Measurements from ENCODE around the gene MBL2.
A peak's percentile ranks its signal among the peaks of the same experiment; 100 is the strongest.

Gene MBL2

DNA sequence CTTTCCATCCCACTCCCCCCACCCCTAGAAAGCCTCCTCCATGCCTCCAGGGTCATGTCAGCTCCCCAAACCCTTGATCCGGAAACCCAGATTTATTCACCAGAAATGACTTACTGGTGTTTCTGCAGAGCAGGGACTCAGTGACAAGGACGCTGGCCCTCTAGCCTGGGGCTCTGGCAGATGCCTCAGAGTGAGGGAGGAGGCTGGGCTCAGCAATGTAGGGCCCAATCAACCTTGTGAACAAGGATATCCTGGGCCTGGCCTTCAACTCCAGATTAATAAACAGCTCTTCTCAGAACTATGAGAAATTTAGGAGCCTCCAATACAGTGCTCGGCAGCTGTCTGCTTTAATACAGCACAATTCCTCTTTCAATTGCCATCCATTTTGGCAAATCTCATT is at the start of gene MBL2:
Gene MBL2, minus strand, starts transcription at position 162 of the 400 bp plus-strand sequence. CDS start 1,149 bp downstream, outside the sequence.
- no peak for DNase-seq (ENCODE audit: low spot score)

DNA sequence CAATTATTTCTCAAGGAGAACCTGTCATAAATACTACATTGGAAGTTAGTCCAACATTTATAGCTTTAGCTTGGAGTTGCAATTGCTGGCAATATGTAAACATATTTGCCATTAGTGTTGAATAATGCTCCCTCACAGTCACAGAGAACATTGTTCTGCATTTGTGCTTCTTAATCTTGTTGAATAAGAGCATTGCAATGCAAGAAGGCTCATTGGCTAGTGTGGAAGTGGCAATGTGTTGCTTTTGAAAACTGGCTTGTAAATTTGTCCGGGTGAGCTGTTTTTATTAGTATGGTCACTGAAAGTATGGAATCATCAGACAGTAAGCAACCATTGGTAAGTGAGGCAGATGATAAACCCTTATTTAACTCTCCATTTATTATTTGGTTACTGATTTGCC is 47.7 kb upstream of the MBL2 start:
- DNase-seq (ENCODE audit: low spot score): no peak

DNA sequence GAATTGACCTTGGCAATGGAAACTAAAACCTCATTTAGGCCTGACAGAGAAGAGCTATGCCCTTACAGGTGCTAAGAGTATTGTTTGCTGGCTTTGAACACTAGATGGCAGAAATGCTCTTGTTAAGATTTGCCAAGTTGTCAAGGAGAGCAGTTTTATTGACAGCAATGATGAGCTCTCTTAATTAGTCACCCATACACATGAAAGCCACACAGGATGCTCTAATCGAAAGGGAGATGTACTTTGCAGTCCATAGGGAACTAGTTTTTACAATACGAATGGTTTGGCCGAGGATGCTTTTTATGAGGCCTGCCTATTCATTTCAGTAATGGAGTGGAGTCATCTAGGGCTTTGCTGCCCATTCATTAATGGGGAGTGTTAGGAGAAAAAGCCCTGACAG is 45.4 kb upstream of the MBL2 start:
- DNase-seq (ENCODE audit: low spot score): peak; percentile 62

DNA sequence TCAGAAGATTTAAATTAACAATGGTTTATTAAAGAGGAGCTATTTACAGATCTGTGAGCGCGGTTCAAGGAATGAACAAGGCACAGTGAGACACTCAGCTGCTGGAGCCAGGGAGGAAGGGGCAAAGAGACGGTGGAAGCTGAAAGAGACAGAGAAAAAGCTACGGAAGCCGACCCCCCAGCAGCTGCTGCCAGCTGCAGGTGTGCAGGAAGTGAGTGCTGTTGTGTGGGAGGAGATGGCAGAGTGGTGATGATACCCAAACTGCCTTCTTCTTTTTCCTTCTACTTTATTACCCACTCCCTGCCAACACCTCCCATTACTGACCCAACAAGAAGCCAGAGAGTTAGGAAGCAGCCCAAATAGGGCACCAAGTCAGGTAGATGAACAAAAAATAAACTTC is 41.9 kb upstream of the MBL2 start:
- no peak for DNase-seq (ENCODE audit: low spot score)

DNA sequence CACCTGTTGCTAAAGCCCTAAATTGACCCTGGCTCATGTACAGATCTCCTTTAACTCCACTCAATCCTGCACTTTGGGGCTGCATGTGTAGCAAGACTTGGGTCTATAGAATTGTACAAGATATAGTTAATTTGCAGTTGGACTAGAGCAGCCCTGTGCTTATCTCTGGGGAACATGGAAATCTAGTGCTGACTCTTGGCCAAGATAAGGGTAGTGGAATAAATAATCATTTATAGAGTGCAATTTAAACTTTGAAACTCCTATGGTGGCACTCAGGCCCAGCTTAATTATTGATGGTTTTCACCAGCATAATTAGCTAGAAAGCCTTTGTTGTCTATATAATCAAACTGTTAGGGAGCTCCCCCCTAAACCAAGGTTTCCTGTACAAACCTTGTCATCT is 39.2 kb upstream of the MBL2 start:
- no peak for DNase-seq (ENCODE audit: low spot score)

DNA sequence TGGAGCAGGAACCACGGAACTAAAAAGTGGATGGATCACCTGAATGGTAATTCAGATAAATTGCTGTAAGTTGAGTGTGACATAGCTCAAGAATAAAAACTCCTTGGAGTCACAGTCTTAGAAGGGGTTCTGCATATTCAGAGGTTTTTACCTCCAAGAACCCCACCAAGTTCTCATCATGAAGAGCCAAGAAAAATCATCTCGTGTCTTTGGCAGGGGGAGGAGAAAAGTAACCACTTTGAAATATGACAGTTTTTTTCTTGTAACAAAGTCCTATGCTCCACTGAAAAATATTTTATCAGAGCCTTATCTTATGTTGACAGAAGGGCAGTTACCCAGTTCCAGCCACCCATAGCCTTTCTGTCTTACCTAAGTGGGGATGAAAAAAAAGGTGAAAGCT is 38.2 kb upstream of the MBL2 start:
- no peak for DNase-seq (ENCODE audit: low spot score)

DNA sequence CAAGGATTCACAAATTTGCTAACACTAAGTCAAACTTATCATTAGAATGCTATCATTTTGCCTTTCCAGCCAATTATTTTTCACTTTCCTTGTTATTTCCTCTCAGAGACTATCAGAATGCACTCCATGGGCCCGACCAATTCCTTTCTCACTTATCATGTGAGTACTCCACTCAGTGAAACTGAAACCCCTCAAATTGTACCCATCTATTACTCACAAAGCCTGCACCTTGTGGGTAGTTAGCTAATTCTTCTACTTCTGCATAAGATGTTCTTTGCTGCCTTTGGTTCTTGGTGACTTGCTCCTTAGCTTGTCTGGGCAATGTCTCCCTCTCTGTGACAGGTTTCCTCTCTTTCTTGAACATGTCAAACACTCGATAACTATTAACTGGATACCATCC is 35.2 kb upstream of the MBL2 start:
- DNase-seq (ENCODE audit: low spot score): no peak

DNA sequence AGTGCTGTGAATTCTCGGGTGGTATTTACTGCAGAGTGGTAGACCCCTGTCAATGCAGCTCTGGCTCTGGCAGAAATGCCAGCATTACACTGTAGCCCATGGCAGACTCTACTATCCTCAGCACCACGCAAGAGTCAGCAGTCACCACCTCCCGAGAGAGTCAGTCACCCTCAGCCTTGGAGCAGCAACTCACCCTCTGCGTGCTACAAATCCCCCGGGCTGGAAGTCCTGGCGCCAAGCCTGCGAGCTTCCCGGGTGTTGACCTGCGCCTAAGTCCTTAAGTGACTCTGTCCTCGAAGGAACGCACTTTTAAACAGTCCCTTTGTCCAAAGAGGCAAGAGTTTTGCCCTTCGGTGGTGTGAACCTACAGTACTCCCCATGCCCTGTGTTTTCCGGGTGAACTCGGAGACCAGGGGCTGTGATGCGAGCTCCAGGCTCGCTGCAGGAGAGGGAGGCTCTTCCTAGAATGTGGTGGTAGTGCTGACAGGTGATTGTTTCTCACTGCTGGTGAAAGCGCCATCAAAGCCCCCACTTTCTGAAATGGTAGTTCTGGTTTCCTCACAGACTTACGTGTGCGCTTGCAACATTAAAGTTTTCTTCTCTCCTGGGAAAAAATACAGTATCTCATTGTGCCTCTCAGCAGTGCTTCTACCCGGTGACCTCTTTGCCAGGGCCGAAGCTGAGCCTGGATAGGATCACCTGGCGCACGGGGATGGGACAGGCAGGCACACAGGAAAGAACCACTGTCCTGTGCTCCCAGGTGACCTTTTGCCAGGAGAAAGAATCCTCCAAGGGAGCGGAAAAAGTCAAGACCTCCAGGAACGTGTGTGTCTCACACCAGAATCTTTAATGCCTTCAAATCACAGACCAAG is 33.1 kb upstream of the MBL2 start:
- DNase-seq (ENCODE audit: low spot score): peak; percentile 45

DNA sequence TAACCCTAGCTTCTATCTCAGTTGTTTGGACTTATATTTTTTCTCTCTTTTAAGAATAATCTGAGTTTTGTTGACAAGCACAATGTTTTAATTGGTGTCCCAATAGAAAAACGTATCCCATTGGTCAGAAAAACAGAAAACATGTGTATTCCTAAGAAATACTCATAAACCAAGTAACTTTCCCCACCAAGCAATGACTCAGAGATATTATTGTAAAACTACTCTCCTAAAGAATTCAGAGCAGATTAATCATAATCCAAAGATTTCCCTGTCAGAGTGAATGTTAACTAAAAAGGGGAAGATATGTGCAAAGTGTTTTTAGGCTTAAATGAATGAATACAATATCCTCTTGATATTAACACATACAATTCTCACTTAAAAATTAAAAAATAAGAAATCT is 29.4 kb upstream of the MBL2 start:
- no peak for DNase-seq (ENCODE audit: low spot score)

DNA sequence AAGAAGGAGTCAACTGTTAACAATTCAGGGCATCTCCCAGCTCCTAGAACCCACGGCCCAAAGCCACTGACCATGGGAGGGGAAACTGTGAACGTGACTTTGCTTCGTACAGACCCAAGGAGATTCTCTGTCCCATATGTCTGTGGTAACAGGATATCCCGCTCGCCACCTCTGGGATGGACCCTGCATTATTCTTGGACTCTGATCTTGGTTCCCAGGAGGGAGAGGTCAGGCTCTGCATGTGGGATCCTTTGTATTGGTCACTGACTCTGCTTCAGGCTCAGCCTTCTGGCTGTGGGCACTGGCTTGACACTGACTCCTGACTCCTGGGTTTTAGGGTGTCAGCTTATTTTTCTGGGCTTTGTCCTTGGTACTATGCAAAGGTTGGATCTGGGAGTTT is 13.5 kb upstream of the MBL2 start:
- no peak for DNase-seq (ENCODE audit: low spot score)

DNA sequence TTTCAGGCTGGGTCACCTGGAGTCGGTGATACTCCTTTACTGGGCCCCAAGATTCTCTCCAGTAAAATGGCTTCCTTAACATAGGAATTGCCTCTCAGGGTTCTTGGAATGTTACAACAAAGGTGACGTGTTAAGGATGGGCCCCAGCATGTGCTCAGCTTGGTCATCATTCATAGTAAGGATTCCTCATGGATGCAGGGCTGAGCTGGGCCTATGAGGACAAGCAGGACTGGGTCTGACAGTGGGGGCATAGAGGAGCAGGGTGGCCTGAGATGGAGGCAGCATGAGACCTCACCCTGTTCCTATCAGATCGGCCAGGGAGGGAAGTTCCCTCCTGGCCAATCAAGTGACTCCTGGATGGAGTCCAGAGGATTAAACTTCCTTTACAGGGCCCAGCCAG is 12.8 kb upstream of the MBL2 start:
- no peak for DNase-seq (ENCODE audit: low spot score)

DNA sequence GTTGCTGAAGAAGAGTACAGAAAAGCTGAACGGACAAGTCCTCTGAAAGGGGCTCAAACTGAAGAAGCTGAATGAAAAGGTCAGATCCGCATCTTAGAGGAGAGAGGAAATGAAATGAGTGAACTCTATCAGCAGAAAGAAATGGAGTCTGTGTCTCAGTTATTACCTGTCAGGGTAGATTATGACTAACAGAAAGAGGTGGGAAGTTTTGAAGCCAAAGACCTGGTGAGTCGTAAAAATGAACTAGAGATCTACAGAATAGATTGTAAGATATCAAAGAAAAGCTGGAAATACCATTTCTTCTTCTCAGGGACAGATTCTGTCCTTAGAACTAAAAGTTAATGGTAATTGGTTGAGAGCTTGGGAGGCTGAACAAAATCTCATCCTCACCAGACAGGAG is 11.1 kb upstream of the MBL2 start:
- no peak for DNase-seq (ENCODE audit: low spot score)

DNA sequence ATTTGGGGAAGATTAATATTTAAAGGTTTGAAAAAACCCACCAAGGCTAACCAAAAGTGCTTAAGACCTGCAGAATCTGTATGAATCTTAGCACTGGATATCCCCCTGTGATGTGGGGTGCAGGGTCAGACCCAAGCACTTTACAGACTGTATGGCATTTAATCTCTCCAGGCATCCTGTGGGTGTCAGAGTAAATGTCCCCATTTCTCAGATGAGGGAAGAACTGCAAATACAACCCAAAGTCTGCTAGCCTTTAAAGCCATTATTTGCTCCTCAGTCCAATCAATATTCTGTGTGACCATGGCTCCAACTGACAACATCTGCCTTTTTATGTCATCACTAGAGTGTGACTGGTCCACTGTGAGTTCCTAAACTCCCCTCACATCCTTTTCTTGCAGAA is 10.0 kb upstream of the MBL2 start:
- DNase-seq (ENCODE audit: low spot score): no peak

DNA sequence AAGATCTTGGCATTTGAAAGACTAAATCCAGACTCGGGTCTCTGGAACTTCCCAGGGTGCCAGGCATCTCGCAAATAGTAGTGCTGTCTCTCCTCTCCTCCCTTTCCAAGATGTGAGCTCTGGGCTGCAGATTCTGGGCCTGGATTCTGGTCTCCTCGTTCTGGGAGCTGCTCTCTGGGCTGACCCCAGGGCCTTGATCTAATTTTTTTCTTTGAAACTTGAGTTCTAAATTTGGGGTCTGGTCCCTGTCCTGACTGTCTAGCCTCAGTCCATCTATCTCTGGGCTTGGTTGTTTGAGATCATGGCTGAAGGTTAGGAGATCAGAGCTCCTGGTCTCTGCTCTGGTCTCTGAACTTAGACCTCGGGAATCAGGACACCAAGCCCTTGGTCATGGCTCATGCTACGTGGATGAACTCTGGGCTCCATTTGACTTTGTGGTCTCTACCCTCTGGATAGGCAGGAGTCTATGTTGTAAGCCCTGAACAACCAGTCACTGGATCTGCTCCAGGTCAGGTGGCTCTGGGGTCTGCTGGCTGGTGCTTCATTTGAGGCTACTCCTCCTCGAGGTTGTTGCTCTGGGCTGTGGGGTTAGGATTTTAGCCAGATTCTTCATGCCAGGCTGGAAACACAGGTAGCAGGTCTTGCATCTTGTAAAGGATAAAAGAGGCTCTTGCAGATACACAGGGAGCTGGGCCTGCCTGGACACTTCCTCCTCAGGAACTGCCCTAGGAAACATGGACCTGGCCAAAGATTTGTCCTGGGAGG is 8.0 kb upstream of the MBL2 start:
- DNase-seq (ENCODE audit: low spot score): no peak

DNA sequence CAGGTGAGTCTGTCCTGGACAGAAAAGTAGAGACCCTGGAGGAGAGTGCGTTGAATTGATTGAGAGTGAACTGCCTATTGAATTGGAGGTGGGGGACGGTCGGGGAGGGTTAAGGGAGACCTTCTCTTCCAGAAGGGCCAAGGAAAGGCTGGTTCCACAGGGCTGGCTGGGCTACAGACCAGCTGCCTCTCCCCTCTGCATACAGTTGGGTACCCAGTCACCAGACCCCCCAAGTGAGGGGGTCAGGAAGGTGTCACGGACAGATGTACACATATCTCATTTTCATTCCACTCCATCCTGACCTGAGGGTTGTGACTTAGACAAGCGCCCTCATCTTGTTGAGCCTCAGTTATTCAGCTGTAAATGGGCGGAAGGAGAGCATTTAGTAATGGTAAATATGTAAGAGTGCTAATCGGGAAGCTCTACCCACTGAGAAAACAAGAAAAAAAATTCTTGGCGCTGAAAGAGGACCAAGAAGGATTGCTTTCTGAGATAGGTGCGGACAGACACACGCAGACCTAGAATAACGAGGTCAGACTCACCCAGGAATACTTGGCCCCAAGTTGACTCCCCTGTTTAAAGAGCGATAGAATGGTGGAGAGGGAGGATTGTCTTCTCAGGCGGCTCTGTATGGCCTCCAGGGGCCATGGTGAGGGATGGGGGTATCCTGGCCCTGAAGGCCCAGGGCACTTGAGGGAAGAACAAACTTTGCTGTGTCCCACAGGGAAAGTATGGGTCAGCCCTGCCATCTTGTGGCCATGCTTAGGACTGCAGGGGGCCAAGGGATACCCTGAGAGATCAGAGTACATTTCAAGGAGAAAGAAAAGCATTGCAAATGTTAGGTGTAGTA is 7.2 kb upstream of the MBL2 start:
- peak; percentile 52 for DNase-seq (ENCODE audit: low spot score)

DNA sequence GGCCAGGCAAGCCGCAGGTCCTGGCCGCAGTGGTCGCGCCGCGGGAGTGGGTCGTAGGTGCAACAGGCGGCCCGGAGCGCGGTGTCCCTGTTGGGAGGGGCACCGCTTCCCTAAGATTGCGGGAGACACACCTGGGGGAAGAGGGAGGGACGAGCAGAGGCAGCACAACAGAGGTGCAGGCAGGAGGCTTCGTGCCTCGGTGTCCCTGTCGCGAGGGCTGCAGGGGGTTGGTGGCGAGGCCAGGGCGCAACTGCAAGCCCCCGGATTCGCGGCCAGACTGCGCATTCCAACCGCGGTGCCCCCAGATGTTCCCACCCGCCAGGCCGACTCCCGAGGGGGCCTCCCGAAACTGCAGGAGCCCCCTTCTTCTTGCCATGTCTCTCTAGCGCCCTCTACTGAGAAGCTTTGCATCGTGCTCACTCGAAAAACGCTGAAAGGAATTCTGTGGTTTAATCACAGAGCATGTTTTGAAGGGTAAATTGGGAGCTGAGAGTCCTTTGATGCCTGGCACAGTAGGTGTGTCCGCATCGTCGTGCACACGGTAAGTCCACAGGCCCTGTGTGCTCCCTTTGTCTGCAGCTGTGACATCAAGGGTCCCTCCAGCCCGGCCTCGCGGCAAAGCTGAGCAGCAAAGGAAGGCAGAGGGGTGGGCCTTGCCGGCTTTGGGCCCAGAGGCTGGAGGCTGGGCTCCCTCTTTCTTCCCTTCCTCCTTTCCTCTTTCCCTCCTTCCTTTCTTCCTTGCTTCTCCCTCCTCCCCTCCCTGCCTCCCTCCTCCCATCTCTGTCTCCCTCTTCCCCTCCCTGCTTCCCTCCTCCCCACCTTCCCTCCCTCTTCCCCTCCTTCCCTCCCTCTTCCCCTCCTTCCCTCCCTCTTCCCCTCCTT is 6.2 kb upstream of the MBL2 start:
- no peak for DNase-seq (ENCODE audit: low spot score)

DNA sequence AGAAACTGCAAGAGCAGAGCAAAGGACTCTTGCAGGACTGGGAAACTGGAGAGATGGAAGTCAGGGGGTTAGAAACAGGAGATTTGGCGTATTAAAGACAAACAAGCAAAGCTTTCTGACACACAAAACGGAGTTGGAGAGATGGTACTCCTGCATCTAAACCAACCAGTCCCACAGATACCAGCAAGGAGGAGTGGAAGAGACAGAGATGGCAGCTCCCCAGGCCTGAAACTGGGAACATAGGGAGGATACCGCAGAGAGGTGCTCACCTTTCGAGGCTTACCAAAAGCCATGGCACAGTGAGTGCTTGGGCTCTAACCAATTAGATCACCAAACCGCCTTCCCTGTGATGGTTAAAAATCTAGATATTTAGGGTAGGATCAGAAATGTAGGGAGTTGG is 4.8 kb upstream of the MBL2 start:
- DNase-seq (ENCODE audit: low spot score): no peak

DNA sequence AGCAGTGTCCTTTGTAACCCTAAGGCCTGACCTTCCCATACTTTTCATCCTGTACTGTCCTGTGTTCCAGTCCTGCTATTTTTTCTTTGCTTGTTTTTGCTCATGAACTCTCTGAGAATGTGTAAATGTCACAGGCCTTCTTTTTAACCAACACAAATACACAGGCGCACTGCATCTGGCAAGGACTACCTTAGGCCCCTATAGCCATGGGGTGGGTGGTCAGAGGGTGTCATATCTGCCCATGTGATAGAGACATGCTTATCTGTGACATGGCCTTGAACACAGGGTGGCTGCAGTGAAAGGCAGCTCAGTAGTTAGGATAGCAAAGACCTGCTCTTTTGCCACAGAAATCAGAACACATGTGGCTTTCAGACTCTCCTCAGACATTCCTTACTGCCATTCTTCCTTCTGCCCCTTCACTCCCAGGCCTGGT is 3.9 kb upstream of the MBL2 start:
- DNase-seq (ENCODE audit: low spot score): no peak

DNA sequence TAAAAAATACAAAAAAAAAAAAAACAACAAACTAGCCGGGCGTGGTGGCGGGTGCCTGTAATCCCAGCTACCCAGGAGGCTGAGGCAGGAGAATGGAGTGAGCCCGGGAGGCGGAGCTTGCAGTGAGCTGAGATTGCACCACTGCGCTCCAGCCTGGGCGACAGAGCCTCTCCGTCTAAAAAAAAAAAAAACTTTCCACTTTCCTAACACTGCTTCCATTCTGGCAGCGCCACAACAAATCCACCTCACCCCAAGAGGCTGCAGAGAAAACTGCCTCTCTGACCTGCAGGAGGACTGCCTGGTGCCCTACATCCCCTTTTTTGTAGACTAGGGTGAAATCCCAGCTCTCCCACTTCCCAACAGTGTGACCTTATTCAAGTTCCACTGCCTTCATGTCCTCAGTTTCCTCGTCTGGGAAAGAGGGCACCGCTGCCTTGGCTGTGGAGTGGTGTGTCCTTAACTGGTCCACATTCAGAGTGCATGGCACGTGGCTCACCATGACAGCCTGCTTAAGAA is 2.6 kb upstream of the MBL2 start:
- no peak for DNase-seq (ENCODE audit: low spot score)

DNA sequence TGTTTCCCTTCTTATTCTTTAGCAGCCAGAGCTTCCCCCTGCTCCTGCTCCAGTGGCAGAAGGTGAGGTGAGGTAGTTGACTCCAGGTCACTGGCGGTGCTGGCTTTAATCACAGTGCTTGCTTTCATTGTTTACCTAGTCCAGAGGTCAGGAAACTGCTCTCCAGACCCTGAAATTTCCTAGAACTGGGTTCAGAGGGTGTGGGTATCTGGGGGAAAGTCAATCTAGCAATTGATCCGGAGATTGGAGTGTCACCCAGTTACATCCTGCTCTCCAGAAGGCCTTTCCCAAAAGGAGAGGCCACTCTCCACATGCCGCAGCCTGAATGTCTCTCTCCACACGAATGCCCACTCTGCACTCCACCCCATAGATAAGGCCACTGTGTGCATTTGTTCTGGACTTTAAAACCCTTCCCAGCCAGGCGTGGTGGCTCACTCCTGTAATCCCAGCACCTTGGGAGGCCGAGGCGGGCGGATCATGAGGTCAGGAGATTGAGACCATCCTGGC is 2.1 kb upstream of the MBL2 start:
- DNase-seq (ENCODE audit: low spot score): no peak

DNA sequence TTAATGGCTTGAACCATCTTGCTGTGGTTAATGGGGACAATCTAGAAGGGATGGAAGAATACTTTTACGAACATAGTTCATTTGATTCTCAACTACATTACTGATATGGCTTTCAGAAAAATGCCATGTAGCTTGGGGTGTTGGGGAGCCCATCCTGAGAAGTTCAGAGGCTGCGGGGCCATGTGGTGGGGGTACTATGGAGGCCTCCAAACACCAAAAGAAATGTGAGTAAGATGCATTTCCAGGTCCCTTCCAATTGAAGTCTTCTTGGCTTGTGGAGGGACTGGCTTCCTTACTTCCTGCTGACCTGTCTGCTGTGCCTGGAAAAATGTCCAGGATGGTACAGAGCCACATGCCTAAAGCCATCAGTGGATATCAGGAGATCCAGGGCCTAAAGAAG is 1.6 kb upstream of the MBL2 start:
- DNase-seq (ENCODE audit: low spot score): no peak
